Right lobe of liver (tissue), 4 donors: ENCODE measurements around the gene HLF.

Source experiments
- POLR2A ChIP-seq: fragments of 450-650 bp; IDR thresholded peaks from one replicate; pipeline ENCODE4 v1.6.1; 2017; ENCODE audit warnings: antibody characterized with exemption, mild to moderate bottlenecking
- TF ChIP-seq, protein P1 (sequence below), 4 donors: fragments of 200-600 bp in 3 of 4; fragments of 450-650 bp in 1 of 4; IDR thresholded peaks; one replicate each; pipeline versions ENCODE4 v1.5.1 to v1.8.0; 2016 to 2022; ENCODE audit warnings: antibody characterized with exemption in 4 of 4, mild to moderate bottlenecking in 2 of 4
- donor health status: DM: no; HTN: no; CAD: no.
- donor health status: DM: no; HTN: no; CAD: no.
- donor health status: DM: no; HTN: yes; CAD: no.

DNA sequence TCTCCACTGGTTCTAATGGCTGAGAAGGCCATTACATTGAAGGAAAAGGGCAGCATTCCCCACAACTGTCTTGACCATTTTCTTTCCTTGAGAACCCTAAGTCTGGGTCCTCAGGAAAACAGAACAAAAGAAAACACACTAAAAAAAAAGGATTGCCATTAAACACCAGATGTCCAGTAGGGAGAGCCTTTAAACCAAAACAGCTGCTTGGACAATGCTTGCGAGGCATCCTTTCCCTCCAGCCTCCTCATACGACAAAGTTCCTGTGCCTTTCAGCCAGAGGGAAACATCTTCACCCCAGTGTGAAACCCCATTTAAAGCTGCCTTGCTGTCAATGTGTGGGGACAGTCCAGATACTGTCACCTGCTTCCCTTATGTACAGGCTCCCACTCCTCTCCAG is 82.6 kb downstream of the HLF start:
- TF ChIP-seq, protein P1, sequence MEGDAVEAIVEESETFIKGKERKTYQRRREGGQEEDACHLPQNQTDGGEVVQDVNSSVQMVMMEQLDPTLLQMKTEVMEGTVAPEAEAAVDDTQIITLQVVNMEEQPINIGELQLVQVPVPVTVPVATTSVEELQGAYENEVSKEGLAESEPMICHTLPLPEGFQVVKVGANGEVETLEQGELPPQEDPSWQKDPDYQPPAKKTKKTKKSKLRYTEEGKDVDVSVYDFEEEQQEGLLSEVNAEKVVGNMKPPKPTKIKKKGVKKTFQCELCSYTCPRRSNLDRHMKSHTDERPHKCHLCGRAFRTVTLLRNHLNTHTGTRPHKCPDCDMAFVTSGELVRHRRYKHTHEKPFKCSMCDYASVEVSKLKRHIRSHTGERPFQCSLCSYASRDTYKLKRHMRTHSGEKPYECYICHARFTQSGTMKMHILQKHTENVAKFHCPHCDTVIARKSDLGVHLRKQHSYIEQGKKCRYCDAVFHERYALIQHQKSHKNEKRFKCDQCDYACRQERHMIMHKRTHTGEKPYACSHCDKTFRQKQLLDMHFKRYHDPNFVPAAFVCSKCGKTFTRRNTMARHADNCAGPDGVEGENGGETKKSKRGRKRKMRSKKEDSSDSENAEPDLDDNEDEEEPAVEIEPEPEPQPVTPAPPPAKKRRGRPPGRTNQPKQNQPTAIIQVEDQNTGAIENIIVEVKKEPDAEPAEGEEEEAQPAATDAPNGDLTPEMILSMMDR (IDR thresholded peaks at IDR 0.05), result no peak
- no peak for TF ChIP-seq POLR2A
